Measurements from ENCODE around the gene ARHGAP28.
A peak's percentile ranks its signal among the peaks of the same experiment; 100 is the strongest.

The ARHGAP28 gene

DNA sequence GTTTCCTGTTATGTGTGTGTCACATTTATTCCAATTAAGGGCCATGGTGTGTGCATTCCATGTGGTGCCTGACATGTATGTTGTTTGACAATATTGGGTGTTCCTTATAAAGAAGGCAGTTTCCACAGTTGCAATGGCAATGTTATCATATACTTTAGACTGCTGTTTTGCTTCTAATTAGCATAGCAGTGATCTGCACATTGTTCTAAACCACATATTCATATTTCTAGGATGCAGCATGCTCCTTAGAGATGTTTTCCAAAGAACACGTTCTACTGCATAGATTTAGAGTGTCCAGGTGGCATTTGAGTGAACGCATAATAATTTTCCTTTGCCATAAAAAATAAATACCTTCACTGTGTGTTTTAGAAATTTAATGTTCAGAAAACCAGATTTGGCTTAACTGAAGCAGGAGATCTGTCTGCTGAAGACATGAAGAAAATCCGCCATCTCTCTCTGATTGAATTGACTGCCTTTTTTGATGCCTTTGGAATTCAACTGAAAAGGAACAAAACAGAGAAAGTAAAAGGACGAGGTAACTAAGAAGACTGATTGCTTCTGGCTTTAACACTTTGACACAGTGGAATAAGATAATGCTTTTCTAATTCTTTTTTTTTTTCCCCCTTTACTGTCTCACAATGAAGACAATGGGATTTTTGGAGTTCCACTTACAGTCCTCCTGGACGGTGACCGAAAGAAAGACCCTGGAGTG lies 143.7 kb downstream of the ARHGAP28 start:
- DNase-seq (ENCODE audit: low read depth in 2 of 2) = no peak

- no peak for DNase-seq (ENCODE audit: low read depth in 2 of 2)
Observed at GRCh38 chr18:6874315-6874714, 144.8 kb downstream of the ARHGAP28 start.

DNA sequence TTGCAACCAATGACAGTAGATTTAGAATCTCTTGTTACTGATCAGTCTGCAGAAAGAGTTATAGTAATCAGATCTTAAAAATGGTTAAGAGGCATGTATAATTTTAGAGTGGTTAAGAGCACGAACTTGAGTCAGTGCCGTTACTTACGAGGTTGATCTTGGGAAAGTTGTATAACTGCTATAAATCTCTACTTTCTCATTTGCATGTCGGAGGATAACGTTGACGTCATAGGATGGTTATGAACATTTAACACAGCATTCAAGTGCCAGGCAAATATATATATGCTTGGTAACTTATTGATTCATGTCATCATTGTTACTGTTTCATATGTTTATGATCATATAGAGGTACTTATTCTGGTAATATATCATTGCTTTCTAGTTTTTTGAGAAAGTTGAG lies 146.2 kb downstream of the ARHGAP28 start:
- DNase-seq (ENCODE audit: low read depth in 2 of 2) = no peak

DNA sequence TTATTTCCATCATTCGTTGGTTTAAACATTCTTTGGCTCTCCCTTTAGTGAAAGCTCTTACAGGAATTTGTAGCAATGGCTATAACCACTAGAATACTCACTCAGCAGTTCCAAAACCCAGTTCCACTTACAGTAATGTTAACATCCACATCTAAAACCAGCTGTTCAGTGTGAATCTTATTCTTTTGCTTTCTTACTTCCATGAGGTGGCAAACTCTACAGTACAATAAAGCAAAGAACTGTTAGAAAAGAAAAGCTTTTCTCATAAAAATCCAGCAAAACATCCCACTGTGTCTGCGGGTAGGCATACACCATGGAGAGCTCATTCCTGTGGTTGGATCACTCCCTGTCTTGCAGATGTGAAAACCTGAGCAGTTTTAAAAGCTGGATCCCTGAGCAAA lies 147.1 kb downstream of the ARHGAP28 start:
- DNase-seq (ENCODE audit: low read depth in 2 of 2) = no peak

DNA sequence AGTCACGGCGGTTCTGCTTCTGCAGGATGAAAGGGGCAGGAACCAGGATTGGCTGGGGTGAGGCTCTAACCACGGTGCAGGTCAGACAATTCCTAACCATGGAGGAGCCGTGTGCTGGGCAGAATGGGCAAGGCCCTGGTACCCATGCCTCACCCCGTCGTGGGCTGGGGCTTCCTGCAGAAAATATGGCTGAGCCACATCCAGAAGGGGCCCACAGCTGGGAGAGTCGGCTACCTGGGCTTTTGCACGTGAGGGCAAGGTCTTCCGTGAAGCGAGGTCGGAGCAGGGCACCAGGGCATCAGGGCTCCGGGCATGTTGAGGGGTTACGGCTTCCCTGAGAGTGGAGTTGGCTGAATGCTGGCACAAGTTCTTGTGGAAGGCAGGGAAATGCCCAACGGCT lies 147.8 kb downstream of the ARHGAP28 start:
- no peak for DNase-seq (ENCODE audit: low read depth in 2 of 2)

- DNase-seq (ENCODE audit: low read depth in 2 of 2) = no peak
Observed at GRCh38 chr18:6878556-6879297, 149.2 kb downstream of the ARHGAP28 start.

DNA sequence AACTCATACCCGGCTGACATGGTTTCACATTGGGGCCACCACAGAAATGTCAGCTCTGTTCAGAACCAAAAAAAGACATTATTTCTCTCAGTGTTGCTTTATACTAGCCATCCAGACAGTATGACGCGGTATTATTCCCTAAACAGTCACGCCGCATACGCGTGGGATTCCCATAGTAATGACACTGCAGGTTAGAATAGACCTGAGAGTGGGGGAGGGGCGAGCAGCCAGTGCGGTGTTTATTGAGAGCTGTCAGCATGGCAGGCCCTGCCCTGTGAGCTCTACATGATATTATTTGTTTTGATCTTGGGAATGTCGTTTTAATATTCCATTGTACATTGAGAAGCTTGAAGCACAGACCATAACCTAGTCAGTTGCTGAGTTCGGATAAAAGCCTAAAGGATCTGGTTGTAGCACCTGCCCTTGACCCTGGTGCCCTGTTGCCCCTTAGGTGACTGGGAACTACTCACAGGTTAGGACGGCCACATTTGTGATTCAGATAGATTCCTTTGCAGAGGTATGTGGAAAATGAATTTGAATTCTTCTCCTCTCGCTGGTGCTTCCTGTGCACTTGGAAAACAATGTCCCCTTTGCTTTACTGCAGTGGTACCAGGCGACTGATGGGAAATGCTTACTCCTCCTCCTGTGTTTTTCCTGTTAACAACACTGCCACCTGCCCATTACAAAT lies 150.1 kb downstream of the ARHGAP28 start:
- no peak for DNase-seq (ENCODE audit: low read depth in 2 of 2)

- no peak for DNase-seq (ENCODE audit: low read depth in 2 of 2)
Observed at GRCh38 chr18:6881034-6881820, 151.7 kb downstream of the ARHGAP28 start.

- no peak for DNase-seq (ENCODE audit: low read depth in 2 of 2)
Observed at GRCh38 chr18:6882401-6882800, 152.9 kb downstream of the ARHGAP28 start.

- no peak for DNase-seq (ENCODE audit: low read depth in 2 of 2)
Observed at GRCh38 chr18:6885006-6885481, 155.5 kb downstream of the ARHGAP28 start.

DNA sequence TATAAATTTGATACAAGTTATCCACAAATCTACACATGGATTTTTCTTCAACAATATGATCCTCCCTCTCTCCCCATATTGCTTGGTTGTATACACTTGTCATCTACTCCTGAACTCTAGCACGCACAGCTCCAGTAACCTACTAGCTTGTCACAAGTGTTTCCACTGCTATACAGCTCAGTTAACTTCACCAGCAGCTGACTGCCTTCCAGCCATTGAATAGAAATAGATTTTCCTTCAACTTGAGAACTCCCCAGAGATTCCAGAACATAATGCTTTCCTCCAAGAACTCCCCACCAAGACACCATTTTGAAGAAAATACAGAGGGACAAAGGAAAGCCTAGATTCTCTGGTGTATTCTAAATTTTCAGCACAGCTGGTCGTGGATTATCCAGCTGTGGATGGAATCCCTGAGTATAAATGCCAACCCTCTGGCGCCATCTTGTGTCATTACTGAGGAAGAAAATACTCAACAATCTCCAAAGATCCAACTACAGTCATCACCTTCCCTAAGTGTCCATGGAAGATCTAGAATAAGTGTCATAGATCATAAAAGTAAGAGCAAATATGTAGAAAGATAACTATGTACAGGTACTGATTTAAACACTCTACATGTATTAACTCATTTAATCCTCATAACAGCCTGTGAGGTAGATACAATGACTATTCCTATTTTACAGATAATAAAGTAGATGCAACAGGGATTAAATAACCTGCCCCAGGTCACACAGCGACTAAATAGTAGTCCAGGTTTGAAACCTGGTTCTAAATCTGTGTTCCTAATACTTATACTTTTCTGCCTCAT lies 156.7 kb downstream of the ARHGAP28 start:
- DNase-seq (ENCODE audit: low read depth in 2 of 2) = peak in 1 of 2 donors; percentile 2

- no peak for DNase-seq (ENCODE audit: low read depth in 2 of 2)
Observed at GRCh38 chr18:6886797-6887330, 157.3 kb downstream of the ARHGAP28 start.

DNA sequence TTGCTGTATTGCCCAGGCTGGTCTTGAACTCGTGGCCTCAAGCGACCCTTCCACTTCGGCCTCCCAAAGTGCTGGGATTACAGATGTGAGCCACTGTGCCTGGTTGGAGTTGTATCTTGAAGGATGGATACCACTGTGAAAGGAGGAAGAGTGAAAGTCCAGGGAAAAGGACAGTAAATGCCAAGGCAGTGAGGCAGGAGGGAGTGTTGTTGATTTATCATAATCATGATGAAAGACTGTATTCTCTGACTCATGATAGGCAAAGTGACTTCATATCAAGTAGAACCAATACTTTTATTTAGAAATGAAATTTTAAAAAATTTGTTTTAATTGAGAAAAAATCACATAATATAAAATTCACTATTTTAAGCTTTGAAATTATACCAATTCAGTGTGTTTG lies 162.3 kb downstream of the ARHGAP28 start:
- no peak for DNase-seq (ENCODE audit: low read depth in 2 of 2)

GRCh38 chr18:6901286-6901926 lies 171.9 kb downstream of the ARHGAP28 start:
- no peak for DNase-seq (ENCODE audit: low read depth in 2 of 2)

DNA sequence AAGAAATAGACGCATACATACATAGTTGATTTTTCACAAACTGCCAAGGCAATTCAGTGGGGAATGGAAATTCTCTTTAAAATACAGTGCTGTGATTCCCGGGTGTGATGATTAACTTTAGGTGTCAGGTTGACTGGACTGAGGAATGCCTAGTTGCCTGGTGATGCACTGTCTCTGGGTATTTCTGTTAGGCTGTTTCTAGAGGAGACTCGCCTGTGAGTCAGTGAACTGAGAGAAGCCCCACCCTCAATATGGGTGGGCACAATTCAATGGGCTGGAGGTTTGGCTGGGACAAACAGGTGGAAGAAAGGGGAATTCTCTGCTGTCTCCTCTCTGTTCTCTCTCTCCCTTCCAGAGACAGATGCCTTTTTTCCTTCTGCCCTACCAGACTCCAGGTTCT lies 187.6 kb downstream of the ARHGAP28 start:
- no peak for DNase-seq (ENCODE audit: low read depth in 2 of 2)

- no peak for DNase-seq (ENCODE audit: low read depth in 2 of 2)
Observed at GRCh38 chr18:6920099-6920955, 190.8 kb downstream of the ARHGAP28 start.

DNA sequence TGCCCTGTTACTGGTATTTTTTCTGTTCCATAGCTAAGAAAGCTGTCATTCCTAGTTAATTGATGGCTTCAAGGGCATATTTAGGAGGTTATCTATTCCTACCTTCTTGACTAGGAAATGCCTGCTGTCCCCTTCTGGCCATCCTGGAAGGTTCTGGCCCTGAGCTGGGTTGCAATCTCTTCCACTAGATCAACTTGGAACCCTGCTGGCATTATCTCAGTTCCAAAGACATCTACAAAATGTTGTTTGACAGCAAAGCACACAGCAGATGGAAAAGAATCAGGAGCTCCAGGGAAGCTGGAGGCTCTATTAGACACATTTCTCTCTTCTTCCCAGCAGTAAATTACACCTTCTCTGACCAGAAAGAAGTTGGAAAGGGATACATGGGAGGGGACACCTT lies 192.1 kb downstream of the ARHGAP28 start:
- no peak for DNase-seq (ENCODE audit: low read depth in 2 of 2)

DNA sequence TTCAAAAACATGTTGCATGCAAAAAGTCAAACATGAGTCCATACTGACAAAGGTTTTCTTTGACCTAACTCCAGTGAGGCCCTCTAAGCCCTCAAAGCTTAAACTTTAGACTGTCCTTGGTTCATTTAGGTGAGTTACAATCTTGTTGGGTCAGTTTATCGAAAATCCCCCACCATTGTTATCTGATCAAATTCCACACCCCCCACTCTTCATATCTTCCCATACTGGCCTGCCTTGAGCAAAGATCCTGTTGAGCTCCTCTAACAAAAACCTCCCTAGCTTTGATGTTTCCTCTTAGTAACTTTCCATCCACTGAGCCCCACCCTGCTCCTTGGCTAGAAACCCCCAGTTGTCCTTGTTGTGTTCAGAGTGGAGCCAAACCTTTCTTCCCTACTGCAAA lies 193.7 kb downstream of the ARHGAP28 start:
- DNase-seq (ENCODE audit: low read depth in 2 of 2) = no peak

DNA sequence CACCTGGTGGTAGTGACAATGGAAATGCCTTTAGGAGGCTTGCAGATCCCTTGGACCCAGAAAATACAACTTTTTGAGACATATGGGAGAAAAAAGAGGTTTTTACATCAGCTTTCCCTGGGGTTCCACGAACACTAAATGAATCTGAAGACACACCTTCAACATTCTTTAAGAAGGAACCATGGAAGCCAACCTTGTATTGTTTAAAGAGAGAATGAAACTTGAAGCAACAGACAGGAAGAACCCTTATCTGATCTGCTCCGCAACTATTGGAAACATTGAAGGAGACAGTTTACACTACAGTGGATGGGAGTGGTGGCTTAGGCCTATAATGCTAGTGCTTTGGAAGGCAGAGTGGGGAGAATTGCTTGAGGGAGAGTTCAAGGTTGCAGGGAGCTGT lies 197.6 kb downstream of the ARHGAP28 start:
- no peak for DNase-seq (ENCODE audit: low read depth in 2 of 2)
